H9 (cell line): ENCODE data around the gene INVS. TPM values are rescaled to one million over a fixed set of nuclear protein-coding genes. Genes with fewer than 3 reads are reported as not detected.
A peak's percentile ranks its signal among the peaks of the same experiment; 100 is the strongest.

Experiments used
- DNase-seq: peaks from one replicate; pipeline ENCODE4 v3.0.0-alpha.2; 2017
- H2AFZ ChIP-seq: one replicate; pipeline ENCODE4 v1.6.1; 2013; ENCODE audit warnings: mild to moderate bottlenecking, low read length, control low read depth, moderate library complexity
- H2AK5ac ChIP-seq: 2 replicates; pipeline ENCODE4 v1.6.1; 2013; ENCODE audit warnings: low read length, control low read depth, mixed read lengths; ENCODE audit not compliant: insufficient read length
- H2BK120ac ChIP-seq: one replicate; pipeline ENCODE4 v1.6.1; 2013; ENCODE audit warnings: low read depth, mild to moderate bottlenecking, low read length, control low read depth, inconsistent platforms; ENCODE audit not compliant: poor library complexity, severe bottlenecking
- H2BK12ac ChIP-seq: 2 replicates; pipeline ENCODE4 v1.6.1; 2013; ENCODE audit warnings: low read length, control low read depth, mixed read lengths, low read depth; ENCODE audit not compliant: insufficient read length
- H2BK15ac ChIP-seq: 2 replicates; pipeline ENCODE4 v1.6.1; 2013; ENCODE audit warnings: low read depth, low read length, control low read depth
- H2BK20ac ChIP-seq: one replicate; pipeline ENCODE4 v1.6.1; 2013; ENCODE audit warnings: low read depth, mild to moderate bottlenecking, low read length, control low read depth, inconsistent platforms; ENCODE audit not compliant: poor library complexity, severe bottlenecking
- H2BK5ac ChIP-seq: 2 replicates; pipeline ENCODE4 v1.6.1; 2013; ENCODE audit warnings: low read length, control low read depth, mixed read lengths; ENCODE audit not compliant: insufficient read length
- H3K14ac ChIP-seq: 2 replicates; pipeline ENCODE4 v1.6.1; 2013; ENCODE audit warnings: low read length, control low read depth; ENCODE audit not compliant: insufficient read depth
- H3K18ac ChIP-seq: 2 replicates; pipeline ENCODE4 v1.6.1; 2013; ENCODE audit warnings: low read depth, mild to moderate bottlenecking, mixed read lengths, low read length, control low read depth; ENCODE audit not compliant: insufficient read length
- H3K23ac ChIP-seq: 2 replicates; pipeline ENCODE4 v1.6.1; 2013; ENCODE audit warnings: low read length, control low read depth, mixed read lengths, low read depth; ENCODE audit not compliant: insufficient read length
- H3K23me2 ChIP-seq: 2 replicates; pipeline ENCODE4 v1.6.1; 2013; ENCODE audit warnings: low read depth, mild to moderate bottlenecking, mixed read lengths, low read length, control low read depth; ENCODE audit not compliant: insufficient read length, poor library complexity, severe bottlenecking
- H3K27ac ChIP-seq: 2 replicates; pipeline ENCODE4 v1.5.1; 2013; ENCODE audit warnings: low read length, control low read depth, mixed read lengths, low read depth; ENCODE audit not compliant: insufficient read length
- H3K27me3 ChIP-seq: 2 replicates; pipeline ENCODE4 v1.6.1; 2013; ENCODE audit warnings: low read length, control low read depth, inconsistent platforms; ENCODE audit not compliant: insufficient read depth
- H3K4ac ChIP-seq: 2 replicates; pipeline ENCODE4 v1.6.1; 2013; ENCODE audit warnings: low read depth, mild to moderate bottlenecking, control low read depth, inconsistent platforms, low read length, moderate library complexity
- H3K4me1 ChIP-seq: 2 replicates; pipeline ENCODE4 v1.6.1; 2013; ENCODE audit warnings: low read length, control low read depth, inconsistent platforms; ENCODE audit not compliant: insufficient read depth
- H3K4me2 ChIP-seq: 2 replicates; pipeline ENCODE4 v1.6.1; 2013; ENCODE audit warnings: low read length, control low read depth, mixed read lengths; ENCODE audit not compliant: insufficient read length, insufficient read depth
- H3K56ac ChIP-seq: 2 replicates; pipeline ENCODE4 v1.6.1; 2013; ENCODE audit warnings: low read depth, mild to moderate bottlenecking, mixed read lengths, low read length, control low read depth; ENCODE audit not compliant: insufficient read length
- H3K79me1 ChIP-seq: 2 replicates; pipeline ENCODE4 v1.6.1; 2013; ENCODE audit warnings: low read depth, mild to moderate bottlenecking, moderate library complexity, low read length, control low read depth, inconsistent platforms; ENCODE audit not compliant: insufficient read depth, poor library complexity, severe bottlenecking
- H3K79me2 ChIP-seq: 2 replicates; pipeline ENCODE4 v1.6.1; 2013; ENCODE audit warnings: low read length, control low read depth, inconsistent platforms; ENCODE audit not compliant: insufficient read depth
- H3K9ac ChIP-seq: 2 replicates; pipeline ENCODE4 v1.6.1; 2013; ENCODE audit warnings: low read length, control low read depth, mixed read lengths; ENCODE audit not compliant: insufficient read length; ENCODE audit errors: extremely low read depth
- H3K9me3 ChIP-seq: one replicate; pipeline ENCODE4 v1.6.1; 2013; ENCODE audit warnings: low read depth, low read length, inconsistent platforms; ENCODE audit not compliant: control insufficient read depth
- H3T11ph ChIP-seq: one replicate; pipeline ENCODE4 v1.6.1; 2013; ENCODE audit warnings: mild to moderate bottlenecking, low read length, control low read depth, inconsistent platforms
- H4K20me1 ChIP-seq: one replicate; pipeline ENCODE4 v1.6.1; 2013; ENCODE audit not compliant: control insufficient read depth, insufficient read length, insufficient read depth
- H4K5ac ChIP-seq: 2 replicates; pipeline ENCODE4 v1.6.1; 2013; ENCODE audit warnings: low read depth, mild to moderate bottlenecking, mixed read lengths, low read length, control low read depth; ENCODE audit not compliant: insufficient read length
- H4K8ac ChIP-seq: replicated peaks from 2 replicates; pipeline ENCODE4 v1.6.1; 2013; ENCODE audit warnings: low read length, control low read depth, mixed read lengths, low read depth; ENCODE audit not compliant: insufficient read length
- H4K91ac ChIP-seq: 2 replicates; pipeline ENCODE4 v1.6.1; 2013; ENCODE audit warnings: low read depth, mild to moderate bottlenecking, moderate library complexity, mixed read lengths, low read length, control low read depth; ENCODE audit not compliant: insufficient read length
- H3K27ac Mint-ChIP-seq, 3 experiments: 2 replicates in 2 of 3; 3 replicates in 1 of 3; pipeline ENCODE4 v1.8.0; 2020 to 2021; ENCODE audit warnings: mixed read lengths in 3 of 3, mild to moderate bottlenecking in 1 of 3, moderate library complexity in 1 of 3
- H3K27me3 Mint-ChIP-seq: 2 replicates; pipeline ENCODE4 v1.8.0; 2021; ENCODE audit warnings: low read depth, mild to moderate bottlenecking, moderate library complexity, mixed read lengths
- H3K36me3 Mint-ChIP-seq, 3 experiments: 2 replicates in 2 of 3; 3 replicates in 1 of 3; pipeline ENCODE4 v1.8.0; 2020 to 2021; ENCODE audit warnings: low read depth in 3 of 3, mixed read lengths in 3 of 3; ENCODE audit not compliant: insufficient read depth in 1 of 3
- H3K4me1 Mint-ChIP-seq, 2 experiments: 2 replicates each; pipeline ENCODE4 v1.8.0; 2020; ENCODE audit warnings: mixed read lengths in 2 of 2
- H3K4me3 Mint-ChIP-seq, 2 experiments: 2 replicates in 1 of 2; 3 replicates in 1 of 2; pipeline ENCODE4 v1.8.0; 2020 to 2021; ENCODE audit warnings: mild to moderate bottlenecking in 2 of 2, mixed read lengths in 2 of 2, moderate library complexity in 1 of 2
- H3K9me3 Mint-ChIP-seq, 2 experiments: 2 replicates in 1 of 2; 3 replicates in 1 of 2; pipeline ENCODE4 v1.8.0; 2020; ENCODE audit warnings: mild to moderate bottlenecking in 2 of 2, mixed read lengths in 2 of 2, moderate library complexity in 1 of 2
- WGBS: extraction: QIAGEN DNeasy Blood & Tissue Kit; methylation state at CpG from one replicate; pipeline ENCODE4 v1.1.7; 2013; ENCODE audit warnings: missing lambda C conversion rate, low lambda C conversion rate, mixed read lengths; ENCODE audit not compliant: insufficient read length; ENCODE audit errors: extremely low coverage; 5-methylcytosine and 5-hydroxymethylcytosine counted together
- total RNA-seq: library from RNA; stranded (reverse); gene quantifications from 2 replicates; pipeline ENCODE4 v1.2.1, GENCODE V29; 2021
- TF ChIP-seq, protein P1 (sequence below): fragments of 200-600 bp; sonication (generic); conservative IDR thresholded peaks from 3 replicates; pipeline ENCODE4 v1.8.0; 2021; ENCODE audit warnings: antibody characterized with exemption, mild to moderate bottlenecking

INVS gene
- total RNA-seq, 1 experiment from 2014 or later: 7.5 TPM

DNA sequence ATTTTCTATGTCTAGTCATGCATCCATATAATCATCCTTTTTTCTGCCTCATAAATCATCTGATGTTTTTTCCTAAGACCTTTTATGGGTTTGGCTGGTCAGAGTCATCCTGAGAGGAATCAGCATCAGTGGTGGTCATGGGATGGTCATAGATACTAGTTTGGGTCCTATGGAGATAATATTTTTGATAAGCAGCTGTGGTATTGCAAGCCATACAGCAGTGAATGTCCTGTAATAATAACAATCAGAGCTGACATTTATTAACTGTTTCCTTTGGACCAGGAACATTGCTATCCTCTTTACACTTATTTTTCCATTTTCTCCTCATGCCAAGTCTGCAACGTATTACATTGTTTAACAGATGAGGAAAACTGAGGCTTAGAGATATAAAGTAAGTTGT lies 170.6 kb downstream of the INVS start:
- H3K23ac ChIP-seq: no peak overlapping the region
- no peaks in the 10 kb centered on the region for H3K79me1 ChIP-seq
- H3K18ac ChIP-seq: no peak overlapping the region
- H3K4me1 Mint-ChIP-seq: peaks cover 9 to 11% of the 10 kb centered on the region in 2 experiments
- no peak overlapping the region for H2BK5ac ChIP-seq
- no CpG with 5 or more reads among the region's 1 CpG for WGBS
- H3K27me3 ChIP-seq: no peaks in the 10 kb centered on the region
- no peak overlapping the region for H3K4ac ChIP-seq
- H2AFZ ChIP-seq: no peak overlapping the region
- no peak overlapping the region for H4K5ac ChIP-seq
- H3K56ac ChIP-seq: no peak overlapping the region
- no peaks in the 10 kb centered on the region for H3K27me3 Mint-ChIP-seq
- TF ChIP-seq, protein P1, sequence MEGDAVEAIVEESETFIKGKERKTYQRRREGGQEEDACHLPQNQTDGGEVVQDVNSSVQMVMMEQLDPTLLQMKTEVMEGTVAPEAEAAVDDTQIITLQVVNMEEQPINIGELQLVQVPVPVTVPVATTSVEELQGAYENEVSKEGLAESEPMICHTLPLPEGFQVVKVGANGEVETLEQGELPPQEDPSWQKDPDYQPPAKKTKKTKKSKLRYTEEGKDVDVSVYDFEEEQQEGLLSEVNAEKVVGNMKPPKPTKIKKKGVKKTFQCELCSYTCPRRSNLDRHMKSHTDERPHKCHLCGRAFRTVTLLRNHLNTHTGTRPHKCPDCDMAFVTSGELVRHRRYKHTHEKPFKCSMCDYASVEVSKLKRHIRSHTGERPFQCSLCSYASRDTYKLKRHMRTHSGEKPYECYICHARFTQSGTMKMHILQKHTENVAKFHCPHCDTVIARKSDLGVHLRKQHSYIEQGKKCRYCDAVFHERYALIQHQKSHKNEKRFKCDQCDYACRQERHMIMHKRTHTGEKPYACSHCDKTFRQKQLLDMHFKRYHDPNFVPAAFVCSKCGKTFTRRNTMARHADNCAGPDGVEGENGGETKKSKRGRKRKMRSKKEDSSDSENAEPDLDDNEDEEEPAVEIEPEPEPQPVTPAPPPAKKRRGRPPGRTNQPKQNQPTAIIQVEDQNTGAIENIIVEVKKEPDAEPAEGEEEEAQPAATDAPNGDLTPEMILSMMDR: no peak
- no peaks in the 10 kb centered on the region for H3K23me2 ChIP-seq
- no peaks in the 10 kb centered on the region for H4K20me1 ChIP-seq
- H3K9me3 Mint-ChIP-seq: no peaks in the 10 kb centered on the region
- H2BK20ac ChIP-seq: no peak overlapping the region
- no peak overlapping the region for H2BK120ac ChIP-seq
- no peaks in the 10 kb centered on the region for H3K9me3 ChIP-seq
- peak overlapping the region in 1 of 3 experiments; percentile 40; a peak in 1 of 7 replicates for H3K27ac Mint-ChIP-seq
- H2AK5ac ChIP-seq: no peak overlapping the region
- no peak overlapping the region for H3K27ac ChIP-seq
- H3K14ac ChIP-seq: no peak overlapping the region
- H3K4me1 ChIP-seq: peaks cover 2% of the 10 kb centered on the region; the same call in 1 of the 2 replicates
- H2BK15ac ChIP-seq: no peak overlapping the region
- no peaks in the 10 kb centered on the region for H3K79me2 ChIP-seq
- DNase-seq: no peak
- H3K9ac ChIP-seq: no peak overlapping the region
- H2BK12ac ChIP-seq: no peak overlapping the region
- H3K4me3 Mint-ChIP-seq: no peak overlapping the region
- no peak overlapping the region for H3T11ph ChIP-seq
- no peak overlapping the region for H4K91ac ChIP-seq
- H3K4me2 ChIP-seq: no peak overlapping the region
- H3K36me3 Mint-ChIP-seq: peaks cover 8 to 14% (median 9%) of the 10 kb centered on the region in 3 experiments; a peak in 6 of 7 replicates
- H4K8ac ChIP-seq: no peak overlapping the region
